ENCODE data around the gene ANGPT4.

DNA sequence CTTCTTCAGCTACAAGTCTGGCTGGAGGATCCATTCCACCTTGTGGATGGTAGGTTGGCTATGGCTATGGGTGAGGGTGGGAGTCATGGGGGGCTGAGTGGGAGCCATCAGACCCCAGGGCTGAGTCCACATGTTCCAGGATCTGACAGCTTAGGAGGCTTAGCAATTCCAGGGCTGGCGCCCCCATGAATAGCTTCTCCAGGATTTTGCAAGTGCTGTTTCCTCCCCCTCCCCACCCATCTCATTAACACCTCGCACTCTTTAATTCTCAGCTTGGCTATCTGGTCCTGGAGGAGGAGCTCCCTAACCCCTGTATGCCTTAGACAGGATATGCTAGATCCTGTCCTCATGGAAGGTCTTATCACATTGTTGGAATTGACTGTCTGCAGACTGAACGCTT is 39.0 kb upstream of the ANGPT4 start:
- TF ChIP-seq, protein P1, sequence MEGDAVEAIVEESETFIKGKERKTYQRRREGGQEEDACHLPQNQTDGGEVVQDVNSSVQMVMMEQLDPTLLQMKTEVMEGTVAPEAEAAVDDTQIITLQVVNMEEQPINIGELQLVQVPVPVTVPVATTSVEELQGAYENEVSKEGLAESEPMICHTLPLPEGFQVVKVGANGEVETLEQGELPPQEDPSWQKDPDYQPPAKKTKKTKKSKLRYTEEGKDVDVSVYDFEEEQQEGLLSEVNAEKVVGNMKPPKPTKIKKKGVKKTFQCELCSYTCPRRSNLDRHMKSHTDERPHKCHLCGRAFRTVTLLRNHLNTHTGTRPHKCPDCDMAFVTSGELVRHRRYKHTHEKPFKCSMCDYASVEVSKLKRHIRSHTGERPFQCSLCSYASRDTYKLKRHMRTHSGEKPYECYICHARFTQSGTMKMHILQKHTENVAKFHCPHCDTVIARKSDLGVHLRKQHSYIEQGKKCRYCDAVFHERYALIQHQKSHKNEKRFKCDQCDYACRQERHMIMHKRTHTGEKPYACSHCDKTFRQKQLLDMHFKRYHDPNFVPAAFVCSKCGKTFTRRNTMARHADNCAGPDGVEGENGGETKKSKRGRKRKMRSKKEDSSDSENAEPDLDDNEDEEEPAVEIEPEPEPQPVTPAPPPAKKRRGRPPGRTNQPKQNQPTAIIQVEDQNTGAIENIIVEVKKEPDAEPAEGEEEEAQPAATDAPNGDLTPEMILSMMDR (conservative IDR thresholded peaks at IDR 0.05), result no peak
- TF ChIP-seq EZH2 (IDR thresholded peaks at IDR 0.05; ENCODE audit: low read depth), result no peak
